NCI-H345 treated with DMSO at 0.1 percent for 48 hours (cell line): ENCODE data around the gene SYNE3.

ENCODE experiments used
- DNase-seq: peaks from one replicate; lab custom pipeline; 2025; ENCODE audit not compliant: unreplicated experiment; lab: John Stamatoyannopoulos, UW

The SYNE3 gene

DNA sequence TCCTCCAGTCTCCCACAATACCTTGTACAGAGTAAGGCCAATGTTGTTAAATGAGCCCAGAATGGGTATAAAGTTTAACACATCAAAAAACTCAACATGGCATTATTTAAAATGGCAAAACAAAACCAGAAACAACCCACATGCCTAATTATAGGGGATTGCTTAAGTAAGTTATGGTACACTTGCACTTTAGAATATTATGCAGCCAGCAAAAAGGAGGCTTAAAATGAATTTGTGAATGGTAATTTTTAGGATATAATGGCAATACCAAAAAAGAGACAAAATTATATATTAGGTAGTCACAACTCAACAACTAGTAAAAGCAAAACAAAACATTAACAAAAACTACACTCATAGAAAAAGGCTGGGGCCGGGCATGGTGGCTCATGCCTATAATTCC is 39.7 kb downstream of the SYNE3 start:
- DNase-seq = no peak

GRCh38 chr14:95475540-95476240 is 40.8 kb downstream of the SYNE3 start:
- DNase-seq = no peak

- no peak for DNase-seq
Observed at GRCh38 chr14:95474941-95475340, 41.5 kb downstream of the SYNE3 start.

GRCh38 chr14:95474486-95474885 is 42.0 kb downstream of the SYNE3 start:
- DNase-seq = no peak

- DNase-seq = no peak
Observed at GRCh38 chr14:95472819-95473251, 43.6 kb downstream of the SYNE3 start.

DNA sequence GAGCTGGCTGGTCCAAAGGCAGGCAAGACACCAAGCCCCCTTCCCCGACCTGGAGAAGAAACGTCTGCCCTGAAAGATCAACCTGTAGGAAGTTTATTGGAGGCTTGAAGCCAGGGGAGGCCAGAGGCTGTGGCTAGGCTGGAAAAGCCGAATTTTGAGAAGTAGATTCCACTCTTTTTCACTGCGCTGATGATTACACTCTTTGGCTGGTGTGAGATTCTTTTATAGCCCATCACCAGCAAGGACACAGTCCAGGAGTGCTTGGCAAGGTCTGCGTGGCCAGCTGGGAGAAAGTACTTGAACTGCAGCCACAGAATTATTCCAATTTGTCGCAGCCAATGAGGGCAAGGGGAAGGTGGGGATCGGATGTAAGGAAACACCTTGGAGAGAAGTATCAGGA is 45.0 kb downstream of the SYNE3 start:
- DNase-seq = no peak

DNA sequence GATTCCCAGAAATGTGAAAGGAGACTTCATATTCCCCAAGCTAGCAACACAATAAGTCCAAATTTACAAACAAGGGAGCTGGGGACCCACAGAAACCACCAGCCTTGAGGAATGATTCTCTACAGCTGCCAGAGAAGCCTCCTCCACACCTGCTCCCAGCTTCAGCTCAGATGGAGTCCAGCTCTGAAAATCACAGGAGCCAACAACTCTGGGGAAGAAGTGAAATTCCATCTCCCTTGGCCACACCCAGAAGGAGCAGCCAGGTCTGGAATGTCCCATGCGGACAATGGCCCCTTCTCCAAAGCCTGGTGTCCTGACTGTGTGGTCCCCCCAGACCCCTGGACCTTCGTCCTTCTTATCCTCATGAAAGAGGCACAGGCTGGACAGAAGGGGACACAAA is 45.4 kb downstream of the SYNE3 start:
- DNase-seq = no peak

DNA sequence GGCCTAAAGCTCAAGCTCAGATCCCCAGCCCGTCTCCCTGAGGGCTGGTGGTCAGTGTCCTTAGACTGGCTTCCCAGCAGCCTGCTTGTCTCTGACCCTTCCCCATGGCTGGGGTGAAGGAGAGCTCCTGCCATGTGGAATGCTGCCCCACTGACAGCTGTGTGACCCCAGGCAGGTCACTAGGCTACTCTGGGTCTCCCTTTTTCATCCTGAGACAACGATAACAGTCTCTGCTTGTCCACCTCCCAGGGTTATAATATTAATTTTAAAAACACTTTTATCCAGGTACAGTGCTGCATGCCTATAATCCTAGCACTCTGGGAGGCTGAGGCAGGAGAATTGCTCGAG is 47.3 kb downstream of the SYNE3 start:
- no peak for DNase-seq

GRCh38 chr14:95468448-95469133 is 47.9 kb downstream of the SYNE3 start:
- DNase-seq = no peak

DNA sequence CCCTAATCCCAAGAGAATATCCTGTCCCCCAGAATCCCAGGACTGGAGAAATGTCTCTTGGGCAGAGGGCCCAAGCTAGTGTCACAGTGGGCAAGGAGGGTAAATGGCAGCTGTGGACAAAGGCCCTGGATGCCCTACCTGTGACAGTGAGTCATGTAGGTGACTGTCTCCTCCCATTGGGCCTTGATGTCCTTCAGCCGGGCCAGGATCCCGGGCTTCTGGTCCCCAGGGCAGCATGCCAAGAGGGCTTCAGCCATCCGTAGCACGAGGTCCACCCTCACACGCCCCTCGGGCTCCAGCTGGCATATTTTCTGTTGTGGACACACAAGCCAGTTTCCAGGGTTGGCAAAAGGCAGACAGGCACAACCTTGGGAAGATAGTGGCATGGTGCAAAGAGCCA is 48.8 kb downstream of the SYNE3 start:
- DNase-seq = peak; percentile 83

- peak; percentile 83 for DNase-seq
Observed at GRCh38 chr14:95467232-95467631, 49.2 kb downstream of the SYNE3 start.
